ENCODE measurements around the gene ARHGAP10. TPM values are rescaled to one million over a fixed set of nuclear protein-coding genes. Genes with fewer than 3 reads are reported as not detected.

The ARHGAP10 gene
- total and polyA plus RNA-seq, 10 of the 15 experiments (the other 5 are each of a cell fraction or from before 2014, with no cell fraction given) = 1.3 to 25.8 (median 17.2) TPM

- TF ChIP-seq MYC (IDR thresholded peaks at IDR 0.05; ENCODE audit: insufficient read depth, insufficient read length, insufficient replicate concordance, low read length, severe bottlenecking) (no peak), SUPT20H (IDR thresholded peaks at IDR 0.05; ENCODE audit: borderline replicate concordance, control insufficient read depth, low read depth, low read length) (no peak), POLR2AphosphoS2 (IDR thresholded peaks at IDR 0.05; ENCODE audit: low read depth, low read length) (no peak), IKZF2 (IDR thresholded peaks at IDR 0.05) (no peak), MTA2 (IDR thresholded peaks at IDR 0.05; ENCODE audit: low read depth) (no peak), SIN3A (IDR thresholded peaks at IDR 0.05; ENCODE audit: low read depth, low read length) (no peak), NR2F1 (conservative IDR thresholded peaks at IDR 0.05) (no peak), RAD21 (IDR thresholded peaks at IDR 0.05; ENCODE audit: insufficient read depth, low read depth, low read length) (no peak)
- TF ChIP-seq, protein P1, sequence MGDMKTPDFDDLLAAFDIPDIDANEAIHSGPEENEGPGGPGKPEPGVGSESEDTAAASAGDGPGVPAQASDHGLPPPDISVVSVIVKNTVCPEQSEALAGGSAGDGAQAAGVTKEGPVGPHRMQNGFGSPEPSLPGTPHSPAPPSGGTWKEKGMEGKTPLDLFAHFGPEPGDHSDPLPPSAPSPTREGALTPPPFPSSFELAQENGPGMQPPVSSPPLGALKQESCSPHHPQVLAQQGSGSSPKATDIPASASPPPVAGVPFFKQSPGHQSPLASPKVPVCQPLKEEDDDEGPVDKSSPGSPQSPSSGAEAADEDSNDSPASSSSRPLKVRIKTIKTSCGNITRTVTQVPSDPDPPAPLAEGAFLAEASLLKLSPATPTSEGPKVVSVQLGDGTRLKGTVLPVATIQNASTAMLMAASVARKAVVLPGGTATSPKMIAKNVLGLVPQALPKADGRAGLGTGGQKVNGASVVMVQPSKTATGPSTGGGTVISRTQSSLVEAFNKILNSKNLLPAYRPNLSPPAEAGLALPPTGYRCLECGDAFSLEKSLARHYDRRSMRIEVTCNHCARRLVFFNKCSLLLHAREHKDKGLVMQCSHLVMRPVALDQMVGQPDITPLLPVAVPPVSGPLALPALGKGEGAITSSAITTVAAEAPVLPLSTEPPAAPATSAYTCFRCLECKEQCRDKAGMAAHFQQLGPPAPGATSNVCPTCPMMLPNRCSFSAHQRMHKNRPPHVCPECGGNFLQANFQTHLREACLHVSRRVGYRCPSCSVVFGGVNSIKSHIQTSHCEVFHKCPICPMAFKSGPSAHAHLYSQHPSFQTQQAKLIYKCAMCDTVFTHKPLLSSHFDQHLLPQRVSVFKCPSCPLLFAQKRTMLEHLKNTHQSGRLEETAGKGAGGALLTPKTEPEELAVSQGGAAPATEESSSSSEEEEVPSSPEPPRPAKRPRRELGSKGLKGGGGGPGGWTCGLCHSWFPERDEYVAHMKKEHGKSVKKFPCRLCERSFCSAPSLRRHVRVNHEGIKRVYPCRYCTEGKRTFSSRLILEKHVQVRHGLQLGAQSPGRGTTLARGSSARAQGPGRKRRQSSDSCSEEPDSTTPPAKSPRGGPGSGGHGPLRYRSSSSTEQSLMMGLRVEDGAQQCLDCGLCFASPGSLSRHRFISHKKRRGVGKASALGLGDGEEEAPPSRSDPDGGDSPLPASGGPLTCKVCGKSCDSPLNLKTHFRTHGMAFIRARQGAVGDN (IDR thresholded peaks at IDR 0.05) = no peak
- TF ChIP-seq, protein P2, sequence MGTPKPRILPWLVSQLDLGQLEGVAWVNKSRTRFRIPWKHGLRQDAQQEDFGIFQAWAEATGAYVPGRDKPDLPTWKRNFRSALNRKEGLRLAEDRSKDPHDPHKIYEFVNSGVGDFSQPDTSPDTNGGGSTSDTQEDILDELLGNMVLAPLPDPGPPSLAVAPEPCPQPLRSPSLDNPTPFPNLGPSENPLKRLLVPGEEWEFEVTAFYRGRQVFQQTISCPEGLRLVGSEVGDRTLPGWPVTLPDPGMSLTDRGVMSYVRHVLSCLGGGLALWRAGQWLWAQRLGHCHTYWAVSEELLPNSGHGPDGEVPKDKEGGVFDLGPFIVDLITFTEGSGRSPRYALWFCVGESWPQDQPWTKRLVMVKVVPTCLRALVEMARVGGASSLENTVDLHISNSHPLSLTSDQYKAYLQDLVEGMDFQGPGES (IDR thresholded peaks at IDR 0.05) = no peak
These were observed 184.5 kb downstream of the ARHGAP10 start (continued) for GRCh38 chr4:147916351-147916750.

All from GM12878 (cell line).